ENCODE results near the gene CTDP1.

CTDP1 gene

DNA sequence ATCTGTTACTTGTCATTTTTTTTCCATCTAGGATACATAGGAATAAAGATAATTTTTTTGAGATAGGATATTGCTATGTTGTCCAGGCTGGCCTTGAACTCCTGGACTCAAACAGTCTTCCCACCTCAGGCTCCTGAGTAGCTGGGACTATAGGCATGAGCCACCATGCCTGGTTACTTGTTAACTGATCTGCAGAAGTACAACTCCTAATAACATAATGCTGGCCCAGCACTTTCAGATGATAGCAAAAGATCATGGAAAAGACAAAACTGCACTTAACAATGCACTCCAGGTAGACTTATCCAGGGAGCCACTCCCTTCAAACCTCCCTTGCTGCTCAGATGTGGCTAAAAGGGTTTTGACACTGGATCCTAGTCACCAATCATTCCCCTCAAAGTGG, 11.4 kb upstream of the CTDP1 start:
- Histone ChIP-seq H3K9me2 (replicated peaks; ENCODE audit: low read depth, low read length) (no peaks in the 10 kb centered on the region), H2AFZ (ENCODE audit: low read length) (no peak overlapping the region), H3K4me2 (ENCODE audit: low read depth, low read length, poor library complexity, severe bottlenecking) (no peak overlapping the region), H3F3A (ENCODE audit: low read depth) (no peaks in the 10 kb centered on the region), H3K9ac (ENCODE audit: low read depth, low read length, poor library complexity, severe bottlenecking) (no peak overlapping the region), H3K36me3 (ENCODE audit: insufficient read depth, low read length) (no peaks in the 10 kb centered on the region), H3K4me1 (ENCODE audit: insufficient read depth, low read length, poor library complexity, severe bottlenecking) (no peaks in the 10 kb centered on the region), H3K4me3 (ENCODE audit: low read length, poor library complexity, severe bottlenecking) (no peak overlapping the region), H4K20me1 (ENCODE audit: insufficient read depth, low read length, poor library complexity, severe bottlenecking) (no peaks in the 10 kb centered on the region), H3K79me2 (ENCODE audit: insufficient read depth, low read length) (no peaks in the 10 kb centered on the region), H3K9me3 (ENCODE audit: insufficient read depth, low read depth, low read length) (peaks cover 2% of the 10 kb centered on the region; the same call in 1 of the 2 replicates), H3K27me3 (ENCODE audit: insufficient read depth, low read length, poor library complexity, severe bottlenecking) (no peaks in the 10 kb centered on the region)
- TF ChIP-seq, protein P1, sequence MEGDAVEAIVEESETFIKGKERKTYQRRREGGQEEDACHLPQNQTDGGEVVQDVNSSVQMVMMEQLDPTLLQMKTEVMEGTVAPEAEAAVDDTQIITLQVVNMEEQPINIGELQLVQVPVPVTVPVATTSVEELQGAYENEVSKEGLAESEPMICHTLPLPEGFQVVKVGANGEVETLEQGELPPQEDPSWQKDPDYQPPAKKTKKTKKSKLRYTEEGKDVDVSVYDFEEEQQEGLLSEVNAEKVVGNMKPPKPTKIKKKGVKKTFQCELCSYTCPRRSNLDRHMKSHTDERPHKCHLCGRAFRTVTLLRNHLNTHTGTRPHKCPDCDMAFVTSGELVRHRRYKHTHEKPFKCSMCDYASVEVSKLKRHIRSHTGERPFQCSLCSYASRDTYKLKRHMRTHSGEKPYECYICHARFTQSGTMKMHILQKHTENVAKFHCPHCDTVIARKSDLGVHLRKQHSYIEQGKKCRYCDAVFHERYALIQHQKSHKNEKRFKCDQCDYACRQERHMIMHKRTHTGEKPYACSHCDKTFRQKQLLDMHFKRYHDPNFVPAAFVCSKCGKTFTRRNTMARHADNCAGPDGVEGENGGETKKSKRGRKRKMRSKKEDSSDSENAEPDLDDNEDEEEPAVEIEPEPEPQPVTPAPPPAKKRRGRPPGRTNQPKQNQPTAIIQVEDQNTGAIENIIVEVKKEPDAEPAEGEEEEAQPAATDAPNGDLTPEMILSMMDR (conservative IDR thresholded peaks at IDR 0.05; ENCODE audit: low read length) = no peak
- no peak for TF ChIP-seq EZH2phosphoT487 (IDR thresholded peaks at IDR 0.05; ENCODE audit: borderline replicate concordance)

DNA sequence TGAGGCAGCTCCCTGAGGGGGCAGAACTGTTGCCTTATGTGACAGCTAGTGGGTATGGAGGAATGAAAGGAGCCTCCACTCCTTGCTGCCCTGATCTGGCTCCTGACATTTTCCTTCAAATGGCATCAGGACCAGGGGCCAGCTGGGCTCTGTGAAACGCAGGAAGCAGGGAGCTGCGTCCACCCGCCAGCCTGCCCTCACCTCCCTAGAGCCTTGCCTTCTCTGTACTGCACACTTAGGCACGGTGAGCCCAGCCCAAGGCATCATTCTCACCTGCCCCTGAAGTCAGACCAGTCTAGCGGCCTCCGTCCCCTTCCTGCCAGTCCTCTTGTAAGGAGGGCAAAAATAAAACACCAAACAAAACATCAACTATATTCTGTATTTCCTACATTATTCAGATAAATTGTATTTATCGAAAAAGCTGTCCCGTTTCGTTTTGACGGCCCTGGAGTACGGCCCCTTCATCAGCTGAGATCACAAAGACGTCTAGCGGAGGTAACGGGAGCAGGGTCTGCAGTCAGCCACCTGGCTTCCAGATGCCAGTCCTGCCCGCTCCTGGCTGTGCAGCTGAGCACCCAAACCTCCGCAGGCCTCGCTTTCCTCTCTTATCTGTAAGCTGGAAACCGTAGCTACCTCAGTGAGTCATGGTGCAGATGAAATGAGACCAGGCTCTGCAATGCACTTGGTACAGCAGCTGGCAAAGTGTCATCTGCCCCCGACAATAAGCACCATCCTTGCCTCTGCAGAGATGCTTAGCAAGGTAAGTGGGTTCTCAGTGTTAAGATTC, 6.9 kb upstream of the CTDP1 start:
- H4K20me1 ChIP-seq (ENCODE audit: insufficient read depth, low read length, poor library complexity, severe bottlenecking) = no peaks in the 10 kb centered on the region
- TF ChIP-seq EZH2phosphoT487 (IDR thresholded peaks at IDR 0.05; ENCODE audit: borderline replicate concordance) = no peak
- TF ChIP-seq, protein P1 (conservative IDR thresholded peaks at IDR 0.05; ENCODE audit: low read length) = no peak
- H3F3A ChIP-seq (ENCODE audit: low read depth) = no peaks in the 10 kb centered on the region
- no peaks in the 10 kb centered on the region for H3K27me3 ChIP-seq (ENCODE audit: insufficient read depth, low read length, poor library complexity, severe bottlenecking)
- no peaks in the 10 kb centered on the region for H3K36me3 ChIP-seq (ENCODE audit: insufficient read depth, low read length)
- peaks cover 4% of the 10 kb centered on the region for H3K79me2 ChIP-seq (ENCODE audit: insufficient read depth, low read length)
- no peak overlapping the region for H3K9ac ChIP-seq (ENCODE audit: low read depth, low read length, poor library complexity, severe bottlenecking)
- no peak overlapping the region for H2AFZ ChIP-seq (ENCODE audit: low read length)
- H3K4me2 ChIP-seq (ENCODE audit: low read depth, low read length, poor library complexity, severe bottlenecking) = no peak overlapping the region
- no peak overlapping the region for H3K4me3 ChIP-seq (ENCODE audit: low read length, poor library complexity, severe bottlenecking)
- no peaks in the 10 kb centered on the region for H3K9me3 ChIP-seq (ENCODE audit: insufficient read depth, low read depth, low read length)
- H3K9me2 ChIP-seq (replicated peaks; ENCODE audit: low read depth, low read length) = no peaks in the 10 kb centered on the region
- peaks cover 9% of the 10 kb centered on the region for H3K4me1 ChIP-seq (ENCODE audit: insufficient read depth, low read length, poor library complexity, severe bottlenecking)

DNA sequence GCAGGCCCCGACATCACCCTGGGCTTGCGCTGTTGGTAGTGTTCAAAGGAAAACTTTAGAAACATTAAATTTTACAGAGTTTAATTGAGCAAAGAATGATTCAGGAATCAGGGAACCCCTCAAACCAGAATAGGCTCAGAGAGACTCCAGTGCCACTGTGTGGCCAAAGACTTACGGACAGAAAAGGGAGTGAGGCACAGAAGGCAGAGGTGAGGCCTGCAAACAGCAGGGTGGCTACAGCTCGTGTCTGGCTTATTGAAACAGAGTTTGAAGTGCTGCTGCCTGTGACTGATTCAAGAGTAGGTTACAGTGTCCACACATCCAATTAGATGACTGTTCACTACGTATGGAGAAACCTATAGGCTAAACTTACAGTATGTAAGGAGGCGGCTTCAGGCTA, 2.4 kb upstream of the CTDP1 start:
- peak overlapping the region; percentile 92 for H3K4me3 ChIP-seq (ENCODE audit: low read length, poor library complexity, severe bottlenecking)
- no peaks in the 10 kb centered on the region for H3K9me3 ChIP-seq (ENCODE audit: insufficient read depth, low read depth, low read length)
- TF ChIP-seq EZH2phosphoT487 (IDR thresholded peaks at IDR 0.05; ENCODE audit: borderline replicate concordance) = no peak
- TF ChIP-seq, protein P1 (conservative IDR thresholded peaks at IDR 0.05; ENCODE audit: low read length) = 0 out of 2 replicates have a peak, but pooled peaks have one; percentile 25
- peaks cover 20% of the 10 kb centered on the region for H4K20me1 ChIP-seq (ENCODE audit: insufficient read depth, low read length, poor library complexity, severe bottlenecking)
- peaks cover 38% of the 10 kb centered on the region for H3K79me2 ChIP-seq (ENCODE audit: insufficient read depth, low read length)
- no peak overlapping the region for H2AFZ ChIP-seq (ENCODE audit: low read length)
- peaks cover 39% of the 10 kb centered on the region for H3K4me1 ChIP-seq (ENCODE audit: insufficient read depth, low read length, poor library complexity, severe bottlenecking)
- peak overlapping the region; percentile 96 for H3K9ac ChIP-seq (ENCODE audit: low read depth, low read length, poor library complexity, severe bottlenecking)
- H3F3A ChIP-seq (ENCODE audit: low read depth) = no peaks in the 10 kb centered on the region
- H3K9me2 ChIP-seq (replicated peaks; ENCODE audit: low read depth, low read length) = no peaks in the 10 kb centered on the region
- H3K36me3 ChIP-seq (ENCODE audit: insufficient read depth, low read length) = no peaks in the 10 kb centered on the region
- peak overlapping the region; percentile 86 for H3K4me2 ChIP-seq (ENCODE audit: low read depth, low read length, poor library complexity, severe bottlenecking)
- H3K27me3 ChIP-seq (ENCODE audit: insufficient read depth, low read length, poor library complexity, severe bottlenecking) = no peaks in the 10 kb centered on the region

Measured in Loucy (cell line).